EH (cell line): ENCODE measurements around the gene ENTPD5.
"Not testable (repeated sequence)": the region's sequence is repeated elsewhere in the genome, so short reads cannot be mapped to it uniquely, and the experiment has no call there.

Experiments used
- DNase-seq: peaks from one replicate; pipeline ENCODE4 v3.0.0-alpha.2; 2015; ENCODE audit warnings: low read depth

The ENTPD5 gene

DNA sequence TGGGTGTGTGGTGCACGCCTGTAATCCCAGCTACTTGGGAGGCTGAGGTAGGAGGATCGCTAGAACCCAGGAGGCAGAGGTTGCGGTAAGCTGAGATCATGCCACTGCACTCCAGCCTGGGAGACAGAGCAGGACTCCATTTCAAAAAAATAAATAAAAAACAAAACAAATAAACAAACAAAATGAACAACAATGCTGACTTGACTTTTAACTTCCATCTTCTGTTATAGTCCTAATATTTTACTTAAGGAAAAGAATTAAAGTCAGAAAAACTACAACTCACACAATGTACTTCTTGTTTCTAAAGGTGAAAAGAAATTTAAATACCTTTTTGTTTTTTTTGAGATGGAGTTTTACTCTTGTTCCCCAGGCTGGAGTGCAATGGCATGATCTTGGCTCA, 13.4 kb downstream of the ENTPD5 start:
- DNase-seq, result not testable (repeated sequence)

GRCh38 chr14:73998726-73999125, 20.4 kb downstream of the ENTPD5 start:
- no peak for DNase-seq

- no peak for DNase-seq
These were observed 21.1 kb downstream of the ENTPD5 start for GRCh38 chr14:73997944-73998447.

DNA sequence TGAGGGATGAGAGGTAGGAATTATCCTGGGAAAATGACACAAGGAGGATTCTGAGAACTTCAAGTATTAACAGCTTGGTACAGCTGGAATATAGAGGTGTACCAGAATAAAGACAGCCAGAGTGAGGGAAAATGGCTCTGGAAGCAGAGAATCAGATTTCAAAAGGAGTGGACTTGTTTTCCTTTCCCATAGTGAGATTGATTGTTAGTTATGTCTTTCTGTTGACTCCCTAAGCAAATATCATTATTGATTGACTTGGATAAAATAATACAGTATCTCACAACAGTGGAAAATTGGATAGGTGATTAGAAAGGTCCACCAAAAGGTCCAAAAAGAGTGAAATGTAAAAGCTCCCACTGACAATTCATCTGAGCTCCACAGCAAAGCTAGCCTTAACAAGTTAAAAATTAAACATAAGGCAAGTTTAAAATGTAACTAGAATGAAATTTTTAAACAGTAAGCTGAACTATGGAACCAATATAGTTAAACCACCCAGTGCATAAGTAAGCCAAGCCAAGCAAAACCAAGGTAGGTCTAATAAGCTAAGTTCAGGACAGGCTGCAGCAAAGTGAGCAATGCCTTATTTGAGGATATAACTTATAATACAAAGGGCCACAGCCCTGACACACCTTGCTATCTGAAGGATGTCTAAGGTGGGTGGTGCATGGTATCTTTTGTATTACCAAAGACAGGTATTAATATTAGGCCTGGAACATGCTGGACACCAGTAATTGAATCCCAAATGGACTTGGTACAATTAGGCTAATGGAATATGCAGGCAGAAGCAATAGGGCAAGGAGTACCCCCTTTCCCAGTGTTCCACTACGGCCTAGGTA, 21.8 kb downstream of the ENTPD5 start:
- no peak for DNase-seq

DNA sequence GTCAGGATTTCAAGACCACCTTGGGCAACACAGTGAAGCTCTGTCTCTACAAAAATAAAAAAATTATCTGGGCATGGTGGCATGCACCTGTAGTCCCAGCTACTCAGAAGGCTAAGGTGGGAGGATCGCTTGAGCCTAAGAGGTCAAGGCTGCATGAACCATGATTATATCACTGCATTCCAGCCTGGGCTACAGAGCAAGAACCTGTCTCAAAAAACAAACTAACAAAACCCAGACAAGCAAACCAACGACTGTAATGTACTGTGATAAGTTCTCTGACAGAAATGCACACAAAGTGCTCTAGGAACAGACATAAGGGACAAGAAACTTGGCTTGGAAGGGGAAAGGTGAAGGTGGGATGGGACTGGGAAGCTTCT, 22.4 kb downstream of the ENTPD5 start:
- DNase-seq, result no peak

DNA sequence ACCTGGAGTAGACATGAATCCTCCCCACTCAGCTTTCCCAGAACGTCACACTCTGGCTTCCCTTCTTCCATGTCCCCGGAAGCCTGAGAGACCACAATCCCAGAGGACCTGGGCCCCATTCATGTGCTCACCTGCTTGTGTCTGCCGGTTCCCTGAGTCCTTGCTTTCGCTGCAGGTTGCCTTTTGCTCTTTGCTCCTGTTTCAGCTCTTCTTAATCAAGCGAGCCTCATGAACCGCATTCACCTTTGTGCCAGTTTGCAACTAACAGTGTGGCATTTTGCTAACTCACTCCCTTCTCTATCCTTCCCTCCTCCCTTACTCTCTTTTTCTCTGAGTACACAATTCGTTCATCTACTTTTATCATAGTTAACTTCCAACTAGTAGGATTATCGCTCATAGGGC, 23.1 kb downstream of the ENTPD5 start:
- no peak for DNase-seq

DNA sequence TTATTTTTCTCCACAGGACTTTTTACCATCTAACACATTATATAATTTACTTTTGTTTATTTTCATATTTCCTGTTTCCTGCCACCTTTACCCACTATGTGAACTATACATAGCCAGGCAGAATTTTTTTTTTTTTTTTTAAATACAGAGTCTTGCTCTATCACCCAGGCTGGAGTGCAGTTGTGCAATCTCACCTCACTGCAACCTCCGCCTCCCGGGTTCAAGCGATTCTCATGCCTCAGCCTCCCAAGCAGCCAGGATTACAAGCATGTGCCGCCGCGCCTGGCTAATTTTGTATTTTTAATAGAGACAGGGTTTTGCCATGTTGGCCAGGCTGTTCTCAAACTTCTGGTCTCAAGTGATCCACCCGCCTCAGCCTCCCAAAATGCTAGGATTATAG, 24.2 kb downstream of the ENTPD5 start:
- not testable (repeated sequence) for DNase-seq

DNA sequence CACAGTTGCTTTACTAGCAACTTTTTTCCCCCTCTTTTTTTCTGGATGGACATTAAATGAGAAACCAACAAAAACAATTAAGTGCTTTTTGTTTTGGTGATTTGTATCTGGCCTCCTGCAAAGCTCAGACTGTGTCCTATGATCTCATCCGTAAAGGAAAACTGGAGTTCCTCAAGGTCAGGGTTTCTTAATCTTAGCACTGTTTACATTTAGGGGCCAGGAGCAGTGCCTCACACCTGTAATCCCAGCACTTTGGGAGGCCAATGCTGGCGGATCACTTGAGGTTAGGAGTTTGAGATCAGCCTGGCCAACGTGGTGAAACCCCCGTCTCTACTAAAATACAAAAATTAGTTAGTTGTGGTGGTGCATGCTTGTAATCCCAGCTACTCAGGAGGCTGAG, 28.0 kb downstream of the ENTPD5 start:
- no peak for DNase-seq

- DNase-seq, result not testable (repeated sequence)
These were observed 30.4 kb downstream of the ENTPD5 start for GRCh38 chr14:73988656-73989055.

GRCh38 chr14:73988065-73988464, 31.0 kb downstream of the ENTPD5 start:
- no peak for DNase-seq

- DNase-seq, result peak; percentile 80
These were observed 41.2 kb downstream of the ENTPD5 start for GRCh38 chr14:73977896-73978295.

DNA sequence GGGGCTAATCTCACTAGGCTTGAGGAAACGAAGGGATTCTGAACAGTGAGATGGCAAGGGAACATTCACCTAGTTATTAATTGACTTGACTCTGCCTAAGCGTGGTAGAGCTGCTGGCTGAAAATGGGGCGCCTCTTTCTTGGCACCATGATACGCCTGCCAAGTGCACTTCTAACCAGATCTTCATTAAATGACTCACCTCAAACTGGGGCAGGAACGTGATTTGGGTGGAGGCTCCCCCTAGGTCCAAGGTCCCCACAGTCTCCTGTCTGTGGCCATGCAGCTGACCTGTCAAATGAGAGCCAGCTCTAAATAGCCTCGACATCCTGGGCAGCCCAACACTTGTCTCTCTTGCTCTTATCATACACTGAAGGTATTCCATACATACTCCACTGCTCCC, 43.0 kb downstream of the ENTPD5 start:
- no peak for DNase-seq

- DNase-seq, result no peak
These were observed 45.6 kb downstream of the ENTPD5 start for GRCh38 chr14:73973497-73973896.

- no peak for DNase-seq
These were observed 50.2 kb downstream of the ENTPD5 start for GRCh38 chr14:73968885-73969284.

GRCh38 chr14:73965216-73965615, 53.9 kb downstream of the ENTPD5 start:
- no peak for DNase-seq

DNA sequence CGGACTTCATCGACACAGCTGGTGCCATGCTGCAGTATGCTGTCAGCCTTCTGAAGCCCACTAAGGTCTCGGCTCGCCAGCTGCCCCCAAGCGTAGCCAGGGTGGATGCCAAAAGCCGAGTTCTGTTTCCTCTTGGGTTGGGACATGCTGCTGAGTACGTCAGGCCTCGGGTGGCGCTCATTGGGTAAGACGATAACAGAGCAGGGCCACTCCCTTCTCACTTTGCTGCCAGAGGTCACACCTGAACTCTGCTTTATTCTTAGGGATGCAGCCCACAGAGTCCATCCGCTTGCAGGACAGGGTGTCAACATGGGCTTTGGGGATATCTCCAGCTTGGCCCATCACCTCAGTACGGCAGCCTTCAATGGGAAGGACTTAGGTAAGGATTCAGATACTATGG, 57.9 kb downstream of the ENTPD5 start:
- no peak for DNase-seq

GRCh38 chr14:73958591-73958990, 60.5 kb downstream of the ENTPD5 start:
- DNase-seq, result no peak

- DNase-seq, result no peak
These were observed 63.4 kb downstream of the ENTPD5 start for GRCh38 chr14:73955674-73956073.

- DNase-seq, result no peak
These were observed 65.4 kb downstream of the ENTPD5 start for GRCh38 chr14:73953731-73954130.

- peak; percentile 98 for DNase-seq
These were observed 69.0 kb downstream of the ENTPD5 start, which contains the start of the genes COQ6 and FAM161B for GRCh38 chr14:73949752-73950734. Gene COQ6 (plus strand): TSS chr14:73950302. CDS start chr14:73950333, 31 bp downstream. Gene FAM161B (minus strand): TSS chr14:73950094. CDS start chr14:73950026, 68 bp downstream.

- no peak for DNase-seq
These were observed 73.9 kb downstream of the ENTPD5 start for GRCh38 chr14:73945159-73945670.

DNA sequence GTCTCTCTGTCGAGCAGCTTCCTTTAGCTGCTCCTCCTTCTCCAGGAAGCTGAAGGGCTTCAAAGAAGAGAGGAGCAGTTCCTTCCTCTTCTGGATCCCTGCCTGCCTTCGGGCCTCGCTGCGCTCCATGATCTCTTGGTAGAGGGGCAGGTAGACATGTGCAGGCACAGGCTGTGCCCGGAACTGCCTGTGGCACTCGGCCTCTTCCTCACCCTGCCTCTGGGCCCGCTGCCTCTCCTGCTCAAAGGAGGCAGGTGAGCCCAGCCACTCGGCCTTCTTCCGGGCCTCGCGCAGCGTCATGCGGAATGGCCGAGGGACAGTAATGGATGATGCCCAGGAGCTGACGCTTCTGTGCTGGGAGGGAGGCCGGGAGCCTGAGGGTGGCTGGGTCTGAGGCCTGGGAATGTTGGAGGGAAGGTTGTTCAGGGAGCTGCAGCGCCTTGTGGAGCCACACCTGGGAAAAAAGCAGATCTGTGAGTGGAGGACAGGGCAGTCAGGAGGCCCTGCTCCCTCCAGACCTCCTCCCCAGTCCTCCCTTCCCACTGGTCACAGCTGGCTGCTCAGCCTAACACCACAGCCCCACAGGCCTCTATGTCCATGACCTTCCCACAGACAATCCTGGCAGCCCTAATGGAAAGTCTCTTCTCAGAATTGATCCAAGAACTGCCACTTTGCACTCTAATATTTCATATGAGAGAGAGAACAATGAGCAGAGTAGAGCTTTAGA, 74.5 kb downstream of the ENTPD5 start:
- no peak for DNase-seq
